Stimulated activated CD8-positive, alpha-beta memory T cell treated with anti-CD3 and anti-CD28 coated beads, Interleukin-2, amount 100 ng/mL, for 1 hour (primary cell): ENCODE measurements around the gene AIDA.
A peak's percentile ranks its signal among the peaks of the same experiment; 100 is the strongest.
"Not testable (repeated sequence)": the region's sequence is repeated elsewhere in the genome, so short reads cannot be mapped to it uniquely, and the experiment has no call there.

Experiments used
- DNase-seq, 2 donors: peaks; one replicate each; pipeline ENCODE4 v3.0.0-alpha.2; 2020; ENCODE audit warnings: low read depth in 2 of 2

The AIDA gene

DNA sequence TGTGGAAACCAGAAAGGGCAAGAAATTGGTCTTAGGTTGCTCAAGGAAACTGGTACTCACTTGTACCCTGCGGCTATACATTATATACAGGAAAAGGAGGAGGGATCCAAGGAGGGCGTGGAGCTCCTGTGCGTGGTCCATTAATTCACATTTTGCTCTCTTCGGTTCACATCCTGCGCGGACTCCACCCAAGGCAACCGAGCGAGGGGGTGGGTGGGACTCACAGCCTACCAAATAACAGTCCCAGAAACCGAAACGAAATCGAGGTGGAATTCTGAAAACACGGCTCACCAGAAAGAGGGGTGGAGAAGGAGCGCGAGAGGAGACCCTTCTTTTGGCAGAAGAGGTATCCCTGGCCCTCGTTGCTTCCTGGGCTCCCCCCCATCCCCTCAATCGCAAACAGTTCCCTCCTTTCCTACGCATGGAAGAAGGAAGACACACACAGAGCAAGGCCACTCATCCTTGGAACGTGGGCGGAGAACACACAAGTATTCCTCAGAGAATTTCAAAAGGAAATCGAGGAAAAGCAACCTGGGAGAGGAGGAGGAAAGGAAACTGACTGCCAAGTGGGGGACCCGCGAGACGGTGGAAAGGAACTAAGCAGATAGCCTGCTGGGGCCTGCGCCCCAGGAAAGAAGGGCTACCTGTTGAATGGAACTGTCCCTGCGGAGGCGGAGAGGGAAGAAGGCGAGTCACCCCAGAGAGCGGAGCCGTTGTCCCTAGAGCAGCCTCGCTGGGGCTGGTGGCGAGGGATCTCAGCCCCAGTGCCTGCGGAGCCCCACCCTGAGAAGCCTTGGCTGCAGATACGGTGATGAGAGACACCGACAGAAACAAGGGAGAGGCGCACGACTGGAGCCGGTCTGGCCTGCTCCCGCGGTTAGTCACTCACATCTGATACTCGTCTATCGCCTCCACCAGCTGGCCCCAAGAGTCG lies 705 bp downstream of the AIDA start:
- DNase-seq, result peak in 1 of 2 donors; percentile 26

GRCh38 chr1:222709700-222710153 lies 2.6 kb downstream of the AIDA start:
- DNase-seq, result no peak

DNA sequence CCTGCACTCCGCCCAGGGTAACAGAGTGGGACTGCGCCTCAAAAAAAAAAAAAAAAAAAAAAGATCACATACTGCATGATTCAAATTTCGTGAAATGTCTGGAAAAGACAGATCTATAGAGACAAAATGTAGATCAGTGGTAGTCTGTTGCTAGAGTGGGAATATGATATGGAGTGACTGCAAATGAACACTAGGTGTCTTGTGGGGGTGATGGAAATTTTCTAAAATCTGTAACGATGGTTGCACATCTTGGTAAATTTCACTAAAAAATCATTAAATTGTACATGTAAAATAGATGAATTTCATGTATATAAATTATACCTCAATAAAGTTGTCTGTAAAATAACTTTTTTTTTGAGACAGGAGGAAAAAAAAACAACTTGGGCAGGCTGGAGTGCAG lies 5.5 kb downstream of the AIDA start:
- no peak for DNase-seq

GRCh38 chr1:222704260-222704659 lies 8.0 kb downstream of the AIDA start:
- no peak for DNase-seq

DNA sequence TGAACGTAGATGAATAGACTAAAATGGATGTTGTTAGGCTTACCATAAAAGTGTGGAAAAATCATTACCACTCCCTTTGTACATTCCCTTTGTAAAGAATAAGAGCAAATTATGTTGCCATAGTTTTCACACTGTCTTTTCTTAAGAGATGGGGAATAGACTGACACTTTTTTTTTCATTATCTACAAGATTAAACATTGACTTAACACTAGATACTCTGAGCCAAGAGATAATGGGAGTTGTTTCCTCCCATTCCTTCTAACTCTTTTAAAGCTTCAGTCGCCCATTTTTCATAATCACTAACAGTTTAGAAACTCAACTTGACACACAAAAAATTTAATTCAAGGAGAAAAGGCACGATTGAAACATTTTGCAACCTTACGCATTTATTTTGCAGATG lies 10.1 kb downstream of the AIDA start:
- no peak for DNase-seq

DNA sequence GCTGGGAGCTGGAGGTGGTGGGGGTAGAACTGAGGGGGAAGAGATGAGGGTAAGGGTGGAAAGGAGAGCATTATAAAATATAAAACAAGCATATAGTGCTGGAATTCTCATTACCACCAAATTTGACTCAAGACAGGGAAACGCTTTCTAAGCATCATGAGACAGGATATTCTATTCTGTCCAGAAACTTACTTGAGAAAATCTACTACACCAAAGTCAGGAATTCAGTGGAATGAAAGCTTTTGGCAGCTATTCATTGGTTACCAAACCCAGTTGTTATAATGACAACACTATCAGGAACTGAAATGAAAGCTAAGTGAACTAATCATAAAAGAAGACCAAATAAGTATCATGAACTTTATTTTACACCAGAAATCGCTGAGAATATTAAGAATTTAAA lies 14.5 kb downstream of the AIDA start:
- no peak for DNase-seq

- no peak for DNase-seq
These were observed 15.1 kb downstream of the AIDA start for GRCh38 chr1:222697203-222697602.

- DNase-seq, result no peak
These were observed 15.6 kb downstream of the AIDA start for GRCh38 chr1:222696741-222697140.

GRCh38 chr1:222694927-222695326 lies 17.4 kb downstream of the AIDA start:
- DNase-seq, result no peak

- DNase-seq, result no peak
These were observed 21.3 kb downstream of the AIDA start for GRCh38 chr1:222691016-222691415.

DNA sequence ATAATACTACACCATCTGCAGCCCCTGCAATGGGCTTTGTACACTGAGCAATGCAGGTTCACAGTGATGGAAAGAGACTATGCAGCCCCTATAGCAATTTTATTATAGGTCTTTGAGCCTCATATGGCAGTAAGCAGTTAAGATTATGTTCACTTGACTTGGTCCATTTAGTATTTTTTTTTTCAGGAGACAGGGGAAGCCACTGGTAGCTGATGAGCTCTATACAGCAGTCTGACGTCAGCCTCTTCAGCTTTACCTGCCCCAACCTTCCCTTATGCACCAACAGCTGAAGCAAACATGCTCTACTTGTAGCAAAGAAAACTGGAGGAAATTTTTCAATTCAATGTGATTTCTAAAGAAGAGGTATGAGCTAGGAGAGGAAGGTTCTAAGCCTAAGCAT lies 32.2 kb downstream of the AIDA start:
- no peak for DNase-seq

- DNase-seq, result no peak
These were observed 42.2 kb downstream of the AIDA start for GRCh38 chr1:222670110-222670509.

DNA sequence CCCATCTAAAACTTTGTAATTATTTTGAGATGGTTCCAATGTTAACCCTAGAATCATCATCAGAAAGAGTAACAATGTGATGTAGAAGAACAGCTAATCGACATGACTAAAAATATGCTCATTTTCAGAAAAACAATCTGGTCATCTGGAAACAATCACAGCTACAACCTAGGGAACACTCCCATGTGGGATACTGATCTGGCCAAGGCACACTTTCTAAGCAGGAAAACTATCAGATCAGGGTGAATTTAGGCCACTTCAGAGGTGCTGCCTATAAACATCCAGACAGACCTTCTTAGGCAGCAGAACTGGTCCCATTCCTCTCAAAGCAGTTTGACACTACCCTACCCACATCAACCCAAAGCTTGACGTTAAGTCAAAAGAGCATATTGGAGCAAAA lies 43.2 kb downstream of the AIDA start:
- not testable (repeated sequence) for DNase-seq

GRCh38 chr1:222668184-222668583 lies 44.1 kb downstream of the AIDA start:
- not testable (repeated sequence) for DNase-seq

DNA sequence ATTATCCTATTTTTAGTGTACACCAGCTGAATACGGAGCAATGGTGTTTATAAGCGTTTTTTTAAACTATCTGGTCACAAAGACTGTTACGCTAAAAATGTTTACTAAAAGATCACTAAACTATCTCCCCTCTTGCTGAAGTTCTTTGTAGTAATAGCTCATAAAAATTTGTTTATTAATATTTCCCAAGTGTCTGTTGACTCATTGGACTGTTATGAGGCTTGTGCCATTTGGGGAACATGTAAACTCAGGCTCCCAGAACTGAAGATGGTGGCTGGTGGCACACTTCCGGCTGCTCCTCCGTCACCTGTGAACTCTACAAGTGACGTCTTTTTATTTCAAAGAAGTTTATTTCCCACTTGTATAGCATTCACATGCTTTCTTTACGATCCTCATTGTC lies 46.3 kb downstream of the AIDA start:
- no peak for DNase-seq

- DNase-seq, result no peak
These were observed 48.8 kb downstream of the AIDA start for GRCh38 chr1:222663431-222663934.

- no peak for DNase-seq
These were observed 54.4 kb downstream of the AIDA start for GRCh38 chr1:222657899-222658298.

- DNase-seq, result no peak
These were observed 55.7 kb downstream of the AIDA start for GRCh38 chr1:222656391-222657155.

DNA sequence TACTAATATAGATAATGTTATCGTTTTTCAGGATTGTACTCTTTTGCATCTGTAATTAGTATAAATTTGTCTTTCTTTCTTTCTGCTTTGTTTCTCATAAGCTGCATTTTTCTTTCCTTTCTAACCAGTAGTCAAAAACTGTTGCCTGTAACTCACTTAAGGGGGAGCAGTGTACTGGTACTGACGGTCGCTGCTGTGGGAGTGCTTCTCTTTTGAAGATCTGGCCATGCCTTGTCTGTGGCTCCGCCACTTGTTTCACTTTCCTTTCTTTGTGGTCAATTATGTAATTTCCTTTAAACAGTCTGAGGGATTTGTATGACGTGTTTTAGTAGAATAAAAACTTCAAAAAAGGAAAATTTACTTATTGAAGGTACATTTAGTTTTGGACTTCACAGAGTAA lies 57.4 kb downstream of the AIDA start:
- DNase-seq, result peak; percentile 41 to 55

DNA sequence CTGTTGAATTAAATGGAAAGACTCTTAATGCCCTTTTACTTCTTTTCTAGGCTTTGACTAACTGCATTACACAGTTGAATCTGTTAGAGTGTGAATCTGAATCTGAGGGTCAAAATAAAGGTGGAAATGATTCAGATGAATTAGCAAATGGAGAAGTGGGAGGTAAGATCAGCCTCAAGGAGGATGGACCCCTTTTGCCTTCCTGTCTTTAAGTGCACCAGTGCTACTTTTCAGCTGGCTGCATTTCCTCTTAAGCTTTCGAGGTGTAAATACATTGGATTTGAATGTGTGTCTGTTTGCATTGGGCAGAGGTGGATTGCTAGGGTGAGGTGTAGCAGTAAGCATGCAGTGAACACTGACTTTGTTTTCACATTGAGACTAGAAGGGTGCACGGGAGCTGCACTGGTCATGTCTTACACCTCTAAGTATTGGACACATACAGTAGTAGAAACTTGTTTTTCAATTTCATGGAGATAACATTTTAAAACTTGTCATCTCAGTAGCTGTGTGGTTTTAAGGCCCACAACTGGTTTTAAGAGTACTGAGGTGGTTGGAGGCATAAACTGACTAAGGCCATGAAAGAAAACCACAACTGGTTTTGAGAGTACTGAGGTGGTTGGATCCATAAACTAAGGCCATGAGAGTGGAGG lies 59.0 kb downstream of the AIDA start:
- DNase-seq, result no peak

GRCh38 chr1:222652676-222653075 lies 59.6 kb downstream of the AIDA start:
- no peak for DNase-seq

DNA sequence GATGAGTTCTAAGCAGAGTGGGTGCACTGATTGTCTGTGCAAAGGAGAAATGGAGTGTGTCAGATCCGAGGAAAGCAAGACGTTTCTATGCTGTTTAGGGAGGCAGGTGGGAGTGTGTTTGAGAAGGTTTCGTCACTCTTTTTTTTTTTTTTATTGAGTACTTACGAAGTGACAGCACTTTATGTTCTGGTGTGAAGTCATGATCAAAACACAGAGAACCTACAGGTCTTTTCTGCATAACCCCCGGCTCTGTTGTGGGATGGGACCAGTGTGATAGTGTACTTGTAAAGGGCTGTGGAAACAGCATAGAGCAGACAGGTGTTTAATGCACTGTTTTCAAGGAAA lies 67.7 kb downstream of the AIDA start:
- DNase-seq, result no peak
